ENCODE measurements around the gene MYLK4. TPM values are rescaled to one million over a fixed set of nuclear protein-coding genes. Genes with fewer than 3 reads are reported as not detected.

Gene MYLK4
- total and polyA plus RNA-seq, 2 donors (not counting 3 experiments of a cell fraction or from before 2014, with no cell fraction given) = 0.41 to 0.62 TPM

Other genes starting within 250 kb of the MYLK4 start
- gene WRNIP1, start 14.5 kb upstream of the MYLK4 start, total RNA-seq = 47.7 and 50.1 TPM in 2 replicates
- gene WRNIP1, start 14.5 kb upstream of the MYLK4 start, polyA plus RNA-seq = 54.5 and 68.9 TPM in 2 replicates
- 23.3 and 24.0 TPM in 2 replicates for gene SERPINB1, start 90.9 kb upstream of the MYLK4 start, total RNA-seq
- 5.9 and 6.7 TPM in 2 replicates for gene SERPINB1, start 90.9 kb upstream of the MYLK4 start, polyA plus RNA-seq
- 37.0 and 58.0 TPM in 2 replicates for gene SERPINB9, start 152.4 kb upstream of the MYLK4 start, total RNA-seq
- gene SERPINB9, start 152.4 kb upstream of the MYLK4 start, polyA plus RNA-seq = 47.3 and 51.6 TPM in 2 replicates
- 145 and 155 TPM in 2 replicates for gene SERPINB6, start 220.6 kb upstream of the MYLK4 start, total RNA-seq
- gene SERPINB6, start 220.6 kb upstream of the MYLK4 start, polyA plus RNA-seq = 148 and 151 TPM in 2 replicates
- 27.6 and 31.6 TPM in 2 replicates for gene NQO2, start 249.0 kb upstream of the MYLK4 start, total RNA-seq
- gene NQO2, start 249.0 kb upstream of the MYLK4 start, polyA plus RNA-seq = 44.1 and 48.0 TPM in 2 replicates